Astrocyte (in vitro differentiated cells and primary cell): ENCODE measurements around the gene REP15.

ENCODE experiments used
- EZH2 ChIP-seq: IDR thresholded peaks from 2 replicates; pipeline ENCODE4 v1.6.1; 2012; ENCODE audit warnings: mild to moderate bottlenecking, low read length, inconsistent platforms; ENCODE audit not compliant: insufficient read depth
- TF ChIP-seq, protein P1 (sequence below): IDR thresholded peaks from 2 replicates; pipeline ENCODE4 v1.5.1; 2011; ENCODE audit warnings: low read depth, mild to moderate bottlenecking, inconsistent platforms, low read length, moderate library complexity; ENCODE audit not compliant: insufficient read depth

DNA sequence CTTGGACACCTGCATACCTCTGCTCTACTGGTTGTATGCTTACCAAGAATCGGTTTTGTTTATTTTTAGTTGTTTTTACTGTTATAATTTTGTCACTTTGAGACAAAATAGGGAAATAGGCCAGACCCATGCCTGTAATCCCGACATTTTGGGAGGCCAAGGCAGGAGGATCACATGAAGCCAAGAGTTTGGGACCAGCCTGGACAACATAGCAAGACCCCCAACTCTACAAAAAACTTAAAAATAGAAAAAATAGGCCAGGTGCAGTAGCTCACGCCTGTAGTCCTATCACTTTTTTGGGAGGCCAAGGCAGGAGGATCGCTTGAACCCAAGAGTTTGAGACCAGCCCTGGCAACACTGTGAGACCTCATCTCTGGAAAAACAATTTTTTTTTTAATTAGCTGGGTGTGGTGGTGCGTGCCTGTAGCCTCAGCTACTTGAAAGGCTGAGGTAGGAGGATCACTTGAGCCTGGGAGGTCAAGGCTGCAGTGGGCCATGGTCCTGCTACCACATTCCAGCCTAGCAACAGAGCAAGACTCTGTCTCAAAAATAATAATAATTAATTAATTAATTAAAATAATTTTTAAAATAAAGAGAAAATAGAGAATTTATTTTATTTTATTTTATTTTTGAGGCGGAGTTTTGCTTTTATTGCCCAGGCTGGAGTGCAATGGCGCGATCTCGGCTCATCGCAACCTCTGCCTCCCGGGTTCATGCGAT is 13.1 kb downstream of the REP15 start:
- TF ChIP-seq, protein P1, sequence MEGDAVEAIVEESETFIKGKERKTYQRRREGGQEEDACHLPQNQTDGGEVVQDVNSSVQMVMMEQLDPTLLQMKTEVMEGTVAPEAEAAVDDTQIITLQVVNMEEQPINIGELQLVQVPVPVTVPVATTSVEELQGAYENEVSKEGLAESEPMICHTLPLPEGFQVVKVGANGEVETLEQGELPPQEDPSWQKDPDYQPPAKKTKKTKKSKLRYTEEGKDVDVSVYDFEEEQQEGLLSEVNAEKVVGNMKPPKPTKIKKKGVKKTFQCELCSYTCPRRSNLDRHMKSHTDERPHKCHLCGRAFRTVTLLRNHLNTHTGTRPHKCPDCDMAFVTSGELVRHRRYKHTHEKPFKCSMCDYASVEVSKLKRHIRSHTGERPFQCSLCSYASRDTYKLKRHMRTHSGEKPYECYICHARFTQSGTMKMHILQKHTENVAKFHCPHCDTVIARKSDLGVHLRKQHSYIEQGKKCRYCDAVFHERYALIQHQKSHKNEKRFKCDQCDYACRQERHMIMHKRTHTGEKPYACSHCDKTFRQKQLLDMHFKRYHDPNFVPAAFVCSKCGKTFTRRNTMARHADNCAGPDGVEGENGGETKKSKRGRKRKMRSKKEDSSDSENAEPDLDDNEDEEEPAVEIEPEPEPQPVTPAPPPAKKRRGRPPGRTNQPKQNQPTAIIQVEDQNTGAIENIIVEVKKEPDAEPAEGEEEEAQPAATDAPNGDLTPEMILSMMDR, result no peak
- TF ChIP-seq EZH2, result no peak
